HG02973 (cell line): ENCODE data around the gene GPR31.
"Not testable (repeated sequence)": the region's sequence is repeated elsewhere in the genome, so short reads cannot be mapped to it uniquely, and the experiment has no call there.

Experiments
- ATAC-seq: cut with Tn5 transposase; IDR thresholded peaks from one replicate; pipeline ENCODE4 v1.9.1; 2021; ENCODE audit warnings: moderate library complexity; ENCODE audit not compliant: unreplicated experiment

The GPR31 gene

DNA sequence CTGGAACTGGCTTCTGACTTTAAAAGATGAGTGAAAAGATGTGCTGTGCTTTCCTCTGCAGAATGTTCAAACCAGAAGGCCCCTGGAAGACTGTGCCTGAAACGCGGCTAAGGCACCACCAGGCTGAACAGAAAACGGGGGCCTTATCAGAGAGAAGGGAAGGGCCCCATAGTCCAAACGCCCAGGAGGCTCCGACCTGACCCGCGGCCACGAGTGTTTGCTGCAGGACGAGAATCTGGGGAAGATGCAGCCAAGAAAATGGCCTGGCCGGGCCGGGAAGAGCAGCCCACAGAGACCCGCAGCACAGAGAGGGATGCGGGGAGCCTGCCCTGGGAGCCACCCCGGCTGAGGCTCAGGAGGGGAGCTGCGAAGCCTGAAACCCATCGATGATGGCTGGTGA lies 10.5 kb upstream of the GPR31 start:
- not testable (repeated sequence) for ATAC-seq

DNA sequence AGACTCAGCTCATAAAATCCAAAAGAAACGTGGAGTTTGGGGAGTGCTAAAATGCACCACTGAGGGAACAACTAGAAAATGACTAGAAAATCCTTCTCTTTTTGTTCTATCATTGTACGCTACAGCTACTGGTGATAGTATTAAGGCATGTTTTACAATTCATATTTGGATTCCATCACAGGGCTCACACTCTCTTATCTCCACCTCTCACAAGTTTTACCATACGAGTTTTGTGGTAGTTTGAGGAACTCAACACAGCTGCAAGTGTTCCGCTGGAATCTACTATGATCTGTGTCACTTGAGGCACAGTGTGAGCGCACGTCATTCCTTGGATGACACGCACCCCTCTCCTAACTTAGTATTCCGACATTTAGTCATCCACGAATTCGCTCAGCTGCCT lies 9.9 kb upstream of the GPR31 start:
- ATAC-seq: not testable (repeated sequence)

DNA sequence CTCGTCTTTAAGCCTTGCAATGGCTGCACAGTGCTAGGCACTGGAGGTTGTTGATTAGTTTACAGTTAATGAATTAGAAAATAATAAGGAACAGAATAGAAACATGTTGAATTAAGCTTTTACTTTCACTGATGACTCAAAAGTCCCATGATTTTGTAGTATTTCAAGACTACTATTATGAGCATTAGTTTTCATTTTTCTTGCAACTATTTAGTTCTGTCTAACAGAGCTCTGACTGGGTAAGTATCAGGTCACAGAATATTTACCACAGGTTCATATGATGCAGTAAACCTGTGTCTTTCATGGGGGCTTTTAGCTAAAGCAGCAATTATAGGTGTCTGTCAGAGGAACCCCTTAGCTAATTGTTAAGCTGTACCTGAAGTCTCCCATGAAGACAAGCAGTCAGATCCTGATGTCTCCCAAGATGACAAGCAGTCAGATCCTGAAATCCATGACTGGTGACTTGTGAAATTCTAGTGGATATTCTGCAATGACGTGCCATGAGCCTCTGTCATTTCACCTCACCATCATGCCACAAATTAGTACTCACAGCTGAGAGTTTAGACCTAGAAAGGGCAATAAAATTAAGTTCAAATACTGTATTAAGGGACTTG lies 8.2 kb upstream of the GPR31 start:
- ATAC-seq: peak; percentile 54

DNA sequence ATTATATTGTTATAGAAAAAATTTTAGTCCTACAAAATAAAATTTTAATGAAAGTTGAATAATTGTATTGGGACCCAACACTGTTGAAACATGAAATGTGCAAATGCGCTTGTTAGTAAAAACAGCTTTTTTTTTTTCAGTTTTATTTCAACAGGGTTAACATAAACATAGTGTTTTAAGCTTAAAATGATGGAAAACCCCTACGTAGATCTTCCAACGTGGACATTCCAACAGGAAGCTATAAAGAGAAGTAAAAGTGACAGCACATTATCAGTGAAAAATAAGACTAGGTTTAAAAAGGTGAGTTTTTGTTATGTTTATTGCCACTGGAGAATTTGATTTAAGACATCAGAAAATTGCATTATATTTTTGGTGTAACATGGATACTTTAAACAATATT lies 6.5 kb upstream of the GPR31 start:
- no peak for ATAC-seq

DNA sequence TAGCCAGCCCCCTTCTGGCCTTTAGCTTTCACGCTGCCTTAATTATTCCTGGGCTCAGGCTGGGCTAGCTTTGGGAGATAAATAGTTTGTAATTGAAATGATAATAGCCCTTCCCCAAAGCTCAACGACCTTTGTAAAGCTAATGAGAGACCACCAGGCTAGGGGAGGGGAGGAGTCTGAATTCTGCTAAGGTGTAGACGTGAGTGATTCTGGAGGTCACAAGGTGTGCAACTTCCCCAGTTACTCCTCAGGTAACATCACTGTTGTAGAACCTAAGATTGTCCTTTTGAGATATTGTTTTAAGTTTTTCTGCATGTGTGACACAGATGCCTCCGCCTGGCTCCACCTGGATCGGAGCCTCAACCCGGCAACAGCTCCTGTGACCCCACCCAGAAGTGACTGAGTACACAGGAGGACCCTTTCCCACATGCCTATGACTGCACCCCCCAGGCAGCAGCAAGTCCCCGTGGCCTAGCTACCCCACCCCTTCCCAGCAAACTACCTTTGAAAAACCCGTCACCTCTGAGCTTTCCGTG lies 5.8 kb upstream of the GPR31 start:
- ATAC-seq: no peak

GRCh38 chr6:167162591-167162990 lies 4.8 kb upstream of the GPR31 start:
- ATAC-seq: no peak

DNA sequence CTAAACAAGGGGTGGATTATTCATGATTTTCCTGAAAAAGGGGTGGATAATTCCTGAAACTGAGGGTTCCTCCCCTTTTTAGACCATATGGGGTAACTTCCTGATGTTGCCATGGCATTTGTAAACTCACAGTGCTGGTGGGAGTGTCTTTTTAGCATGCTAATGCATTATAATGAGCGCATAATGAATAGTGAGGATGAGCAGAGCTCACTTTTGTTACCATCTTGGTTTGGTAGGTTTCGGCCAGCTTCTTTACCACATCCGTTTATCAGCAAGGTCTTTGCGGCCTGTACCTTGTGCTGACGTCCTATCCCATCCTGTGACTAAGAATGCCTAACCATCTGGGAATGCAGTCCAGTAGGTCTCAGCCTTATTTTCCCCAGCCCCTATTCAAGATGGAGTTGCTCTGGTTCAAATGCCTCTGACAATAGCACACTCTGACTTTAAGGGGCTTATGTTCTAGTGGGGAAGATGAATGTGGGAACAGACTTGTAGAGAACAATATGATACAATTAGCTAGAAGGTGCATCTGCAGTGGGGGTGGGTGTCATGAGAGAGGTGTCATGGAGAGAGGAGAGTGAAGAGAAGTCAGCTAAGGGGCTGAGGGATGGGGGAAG lies 4.2 kb upstream of the GPR31 start:
- no peak for ATAC-seq

- ATAC-seq: no peak
These were observed 366 bp downstream of the GPR31 start for GRCh38 chr6:167157414-167157813.

GRCh38 chr6:167154895-167155294 lies 2.9 kb downstream of the GPR31 start:
- ATAC-seq: no peak

- ATAC-seq: no peak
These were observed 3.5 kb downstream of the GPR31 start for GRCh38 chr6:167154291-167154690.

GRCh38 chr6:167153521-167153959 lies 4.2 kb downstream of the GPR31 start:
- ATAC-seq: peak; percentile 46

DNA sequence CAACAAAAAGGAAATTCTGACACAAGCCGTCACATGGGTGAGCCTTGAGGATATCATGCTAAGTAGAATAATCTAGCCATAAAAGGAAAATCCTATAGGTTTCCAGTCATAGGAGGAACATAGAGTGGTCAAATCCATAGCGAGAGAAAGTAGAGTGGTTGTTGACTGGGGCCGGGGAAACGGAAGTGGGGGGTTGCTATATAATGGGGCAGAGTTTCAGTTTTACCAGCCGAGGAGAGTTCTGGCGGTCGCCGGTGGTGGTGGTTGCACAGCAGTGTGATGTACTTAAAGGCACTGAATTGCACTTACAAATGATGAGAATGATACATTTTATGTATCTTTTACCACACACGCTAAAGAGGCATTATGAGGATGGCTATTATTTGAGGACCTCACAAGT lies 4.9 kb downstream of the GPR31 start:
- ATAC-seq: peak; percentile 38

DNA sequence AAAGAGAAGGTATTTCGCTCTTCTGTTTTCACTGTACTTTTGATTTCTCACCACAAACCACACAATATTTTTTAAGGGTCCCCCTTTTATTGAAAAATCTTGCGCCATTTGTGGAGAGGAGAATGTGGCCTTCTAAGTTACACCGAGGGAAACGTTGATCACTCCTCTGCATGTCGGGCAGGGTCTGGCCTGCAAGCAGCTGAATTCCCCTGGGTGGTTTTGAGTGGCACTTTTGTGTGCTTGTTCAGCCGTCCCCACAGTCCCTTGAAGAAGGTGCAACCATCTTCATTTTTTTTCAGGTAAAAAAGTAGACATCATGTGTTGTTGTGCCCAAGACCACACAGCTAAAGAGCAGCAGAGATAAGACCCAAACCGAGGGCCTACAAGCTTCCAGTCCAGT lies 6.1 kb downstream of the GPR31 start:
- no peak for ATAC-seq

DNA sequence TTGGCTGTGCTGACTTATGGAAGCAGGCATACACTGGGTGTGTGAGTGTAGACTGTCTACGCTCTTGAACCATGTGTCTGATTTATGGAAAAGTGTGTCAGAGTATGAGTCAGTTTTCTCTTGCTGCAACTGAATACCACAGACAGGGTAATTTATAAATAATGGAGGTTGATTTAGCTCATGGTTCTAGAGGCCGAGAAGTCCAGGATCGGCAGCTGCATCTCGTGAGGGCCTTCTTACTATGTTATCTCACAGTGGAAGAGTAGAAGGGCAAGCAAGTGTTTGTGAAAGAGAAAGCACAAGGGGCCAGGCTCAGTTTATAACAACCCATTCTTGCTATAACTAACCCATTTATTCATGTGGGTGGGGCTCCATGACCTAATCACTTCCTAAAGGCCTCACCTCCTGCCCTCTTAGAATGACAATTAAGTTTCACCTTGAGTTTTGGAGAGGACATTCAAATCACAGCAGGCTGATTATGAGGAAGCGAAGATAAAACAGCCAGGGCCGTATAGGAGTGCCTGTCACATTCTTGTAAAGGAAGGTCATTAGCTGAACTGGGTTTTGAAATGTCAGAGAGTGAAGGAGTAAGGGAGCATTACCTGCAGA lies 6.7 kb downstream of the GPR31 start:
- ATAC-seq: peak; percentile 57

DNA sequence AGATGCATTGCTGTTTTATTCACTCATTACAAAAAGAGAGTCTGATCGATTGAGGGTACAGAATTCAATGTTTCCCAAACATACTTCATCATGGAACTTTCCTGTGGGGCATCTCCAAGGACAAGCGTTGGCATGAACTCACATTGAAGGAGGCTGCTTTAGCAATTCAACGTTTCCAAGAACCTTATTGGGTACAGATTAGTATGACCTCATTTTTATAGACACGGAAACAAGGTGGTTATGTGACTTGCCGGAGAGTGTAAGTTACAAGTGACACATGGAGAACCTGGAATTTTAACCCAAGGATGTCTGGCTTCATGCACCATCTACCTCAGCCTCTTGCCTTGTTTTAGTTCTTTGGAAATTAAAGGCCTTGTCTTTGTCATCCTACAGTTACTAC lies 8.8 kb downstream of the GPR31 start:
- ATAC-seq: no peak

DNA sequence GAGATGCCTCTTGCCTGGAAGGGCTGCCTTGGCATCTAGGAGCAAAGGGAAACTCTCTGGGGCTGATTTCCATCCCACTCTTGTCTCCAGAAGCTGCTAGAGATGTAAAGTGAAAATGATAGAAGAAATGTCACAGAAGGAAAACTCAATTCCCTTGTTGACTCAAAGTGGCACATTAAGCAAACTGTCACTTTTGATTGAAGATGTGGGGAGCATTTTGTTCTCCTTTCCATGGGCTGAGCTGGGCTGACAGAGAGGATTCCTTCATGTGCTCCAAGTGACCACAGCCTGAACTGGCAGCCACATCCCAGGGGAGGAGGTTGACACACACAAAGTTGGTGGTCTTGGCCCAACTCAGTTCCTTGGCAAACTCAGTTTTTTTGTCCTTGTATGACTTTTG lies 9.8 kb downstream of the GPR31 start:
- ATAC-seq: no peak

- no peak for ATAC-seq
These were observed 10.8 kb downstream of the GPR31 start for GRCh38 chr6:167146977-167147376.

DNA sequence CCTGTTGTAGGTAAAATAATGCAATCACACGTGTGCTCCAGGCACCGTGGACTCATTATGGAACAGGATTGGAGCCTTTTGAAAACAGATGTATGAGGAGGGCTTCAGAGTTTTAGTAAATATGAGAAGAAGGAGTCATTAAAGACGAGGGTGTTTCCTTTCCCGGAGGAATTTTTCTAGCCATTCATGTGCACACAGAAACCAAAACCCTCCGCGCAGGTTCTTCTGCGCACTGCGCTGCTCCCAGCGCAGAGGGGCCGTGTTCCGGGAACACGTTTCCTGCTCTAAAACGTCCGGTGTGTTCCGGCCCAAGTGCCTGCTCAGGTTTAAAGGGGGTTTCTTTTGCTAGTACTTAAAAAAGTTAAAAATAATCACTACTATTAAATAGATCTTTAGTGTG lies 11.6 kb downstream of the GPR31 start:
- no peak for ATAC-seq

- no peak for ATAC-seq
These were observed 12.3 kb downstream of the GPR31 start for GRCh38 chr6:167145461-167145860.

GRCh38 chr6:167143041-167143440 lies 14.7 kb downstream of the GPR31 start:
- no peak for ATAC-seq

DNA sequence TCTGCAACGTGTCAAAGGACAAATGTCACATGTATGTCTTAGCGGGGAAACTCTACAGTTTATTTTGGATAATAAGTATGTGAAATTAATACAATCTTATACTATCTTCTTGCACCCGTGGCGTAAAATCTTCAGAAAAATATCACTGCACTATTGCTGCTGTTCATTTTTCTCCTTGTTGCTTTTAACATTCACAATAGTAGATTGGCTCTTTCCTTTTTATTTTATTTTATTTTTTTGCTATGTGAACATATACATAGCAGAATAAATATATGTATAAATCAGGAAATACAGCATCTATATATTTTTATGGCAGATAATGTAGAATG lies 15.4 kb downstream of the GPR31 start:
- ATAC-seq: no peak

- peak; percentile 57 for ATAC-seq
These were observed 15.9 kb downstream of the GPR31 start for GRCh38 chr6:167141667-167142432.
